DOHH2 (cell line): ENCODE data around the gene SLC25A25.

Experiments
- EZH2phosphoT487 ChIP-seq: fragments of 200-600 bp; sonication (generic); IDR thresholded peaks from 2 replicates; pipeline ENCODE4 v1.6.1; 2017; ENCODE audit warnings: borderline replicate concordance, mild to moderate bottlenecking, antibody characterized with exemption, low read length, moderate library complexity, mixed read lengths
- TF ChIP-seq, protein P1 (sequence below): fragments of 200-600 bp; sonication (generic); IDR thresholded peaks from one replicate; pipeline ENCODE4 v1.5.1; 2014; ENCODE audit warnings: antibody characterized with exemption, mild to moderate bottlenecking, low read depth, low read length; ENCODE audit not compliant: poor library complexity, severe bottlenecking

DNA sequence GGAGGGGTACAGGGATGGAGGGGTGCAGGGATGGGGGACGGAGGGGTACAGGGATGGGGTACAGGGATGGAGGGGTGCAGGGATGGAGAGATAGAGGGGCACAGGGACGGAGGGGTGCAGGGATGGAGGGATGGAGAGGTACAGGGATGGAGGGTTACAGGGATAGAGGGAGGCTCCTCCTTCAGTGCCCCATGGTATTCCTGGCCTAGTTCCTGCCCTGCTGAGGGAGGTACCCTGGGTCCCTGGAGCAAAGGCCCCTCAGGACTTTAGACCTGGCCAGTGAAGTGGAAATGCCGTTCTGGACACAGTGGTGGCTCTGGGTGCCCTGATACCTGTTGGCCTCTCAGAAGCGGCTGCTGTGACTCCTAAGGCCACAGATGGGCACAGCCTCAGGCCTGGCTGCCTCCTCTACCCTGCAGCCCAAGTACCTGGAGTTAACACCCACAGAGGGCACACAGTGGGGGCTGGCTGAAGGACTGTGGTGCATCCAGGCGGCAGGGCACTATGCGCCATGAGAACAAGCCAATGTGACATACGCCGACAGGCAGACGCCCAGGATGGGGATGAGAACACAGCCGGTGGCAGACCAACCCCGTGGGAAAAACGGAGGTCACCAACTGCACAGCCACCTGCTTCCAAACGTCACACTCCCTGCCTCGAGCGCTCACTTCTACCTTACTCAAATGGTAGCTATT is 51.1 kb downstream of the SLC25A25 start:
- TF ChIP-seq, protein P1, sequence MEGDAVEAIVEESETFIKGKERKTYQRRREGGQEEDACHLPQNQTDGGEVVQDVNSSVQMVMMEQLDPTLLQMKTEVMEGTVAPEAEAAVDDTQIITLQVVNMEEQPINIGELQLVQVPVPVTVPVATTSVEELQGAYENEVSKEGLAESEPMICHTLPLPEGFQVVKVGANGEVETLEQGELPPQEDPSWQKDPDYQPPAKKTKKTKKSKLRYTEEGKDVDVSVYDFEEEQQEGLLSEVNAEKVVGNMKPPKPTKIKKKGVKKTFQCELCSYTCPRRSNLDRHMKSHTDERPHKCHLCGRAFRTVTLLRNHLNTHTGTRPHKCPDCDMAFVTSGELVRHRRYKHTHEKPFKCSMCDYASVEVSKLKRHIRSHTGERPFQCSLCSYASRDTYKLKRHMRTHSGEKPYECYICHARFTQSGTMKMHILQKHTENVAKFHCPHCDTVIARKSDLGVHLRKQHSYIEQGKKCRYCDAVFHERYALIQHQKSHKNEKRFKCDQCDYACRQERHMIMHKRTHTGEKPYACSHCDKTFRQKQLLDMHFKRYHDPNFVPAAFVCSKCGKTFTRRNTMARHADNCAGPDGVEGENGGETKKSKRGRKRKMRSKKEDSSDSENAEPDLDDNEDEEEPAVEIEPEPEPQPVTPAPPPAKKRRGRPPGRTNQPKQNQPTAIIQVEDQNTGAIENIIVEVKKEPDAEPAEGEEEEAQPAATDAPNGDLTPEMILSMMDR, result no peak
- no peak for TF ChIP-seq EZH2phosphoT487
